Measurements from ENCODE around the gene TICAM1.

DNA sequence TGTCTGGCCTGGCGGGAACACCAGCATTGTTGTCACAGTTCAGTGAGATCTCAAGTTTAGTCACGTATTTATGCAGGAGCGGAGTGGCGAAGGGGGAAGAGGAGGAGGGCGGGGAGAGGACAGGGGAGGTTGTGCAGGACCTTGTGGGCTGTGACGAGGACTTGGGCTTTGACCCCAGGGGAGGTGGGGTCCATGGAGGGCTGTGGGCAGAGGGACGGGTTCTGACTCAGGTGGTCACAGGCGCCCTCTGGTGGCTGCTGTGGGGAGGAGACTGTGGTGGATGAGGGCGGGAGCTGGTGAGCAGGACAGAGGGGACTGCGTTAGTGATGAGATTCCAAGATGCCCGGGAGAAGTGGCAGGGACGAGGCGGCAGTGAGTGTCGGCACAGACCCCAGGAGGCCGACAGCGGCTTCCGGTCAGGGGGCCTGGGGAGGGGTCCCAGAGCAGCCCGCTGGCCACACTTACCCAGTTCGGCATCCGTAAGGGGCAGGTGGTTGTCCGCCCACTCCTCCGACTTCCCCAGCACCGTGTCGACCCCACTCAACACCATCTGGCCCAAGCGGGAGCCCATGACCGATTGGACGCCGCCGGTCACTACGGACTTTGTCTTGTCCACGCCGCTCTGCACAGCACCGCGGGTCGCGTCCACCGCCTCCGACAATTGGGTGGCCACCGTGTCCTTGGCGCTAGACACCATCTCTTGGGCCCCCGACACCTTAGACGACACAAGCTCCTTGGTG is 20.2 kb upstream of the TICAM1 start:
- no peak for TF ChIP-seq EZH2 (IDR thresholded peaks at IDR 0.05; ENCODE audit: low read length, missing control alignments)
- TF ChIP-seq, protein P1, sequence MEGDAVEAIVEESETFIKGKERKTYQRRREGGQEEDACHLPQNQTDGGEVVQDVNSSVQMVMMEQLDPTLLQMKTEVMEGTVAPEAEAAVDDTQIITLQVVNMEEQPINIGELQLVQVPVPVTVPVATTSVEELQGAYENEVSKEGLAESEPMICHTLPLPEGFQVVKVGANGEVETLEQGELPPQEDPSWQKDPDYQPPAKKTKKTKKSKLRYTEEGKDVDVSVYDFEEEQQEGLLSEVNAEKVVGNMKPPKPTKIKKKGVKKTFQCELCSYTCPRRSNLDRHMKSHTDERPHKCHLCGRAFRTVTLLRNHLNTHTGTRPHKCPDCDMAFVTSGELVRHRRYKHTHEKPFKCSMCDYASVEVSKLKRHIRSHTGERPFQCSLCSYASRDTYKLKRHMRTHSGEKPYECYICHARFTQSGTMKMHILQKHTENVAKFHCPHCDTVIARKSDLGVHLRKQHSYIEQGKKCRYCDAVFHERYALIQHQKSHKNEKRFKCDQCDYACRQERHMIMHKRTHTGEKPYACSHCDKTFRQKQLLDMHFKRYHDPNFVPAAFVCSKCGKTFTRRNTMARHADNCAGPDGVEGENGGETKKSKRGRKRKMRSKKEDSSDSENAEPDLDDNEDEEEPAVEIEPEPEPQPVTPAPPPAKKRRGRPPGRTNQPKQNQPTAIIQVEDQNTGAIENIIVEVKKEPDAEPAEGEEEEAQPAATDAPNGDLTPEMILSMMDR (conservative IDR thresholded peaks at IDR 0.05 in 1 of 2, IDR thresholded peaks at IDR 0.05 in 1 of 2; ENCODE audit: low read depth in 1 of 2, low read length in 2 of 2): peak; percentile 81
